PC-3 (cell line): ENCODE results near the gene MAG. TPM values are rescaled to one million over a fixed set of nuclear protein-coding genes. Genes with fewer than 3 reads are reported as not detected.

Source experiments
- ATAC-seq: fragments of 200-7000 bp; cut with Tn5 transposase; 2 replicates; pipeline ENCODE4 v1.9.1; 2020; ENCODE audit warnings: mild to moderate bottlenecking, moderate library complexity
- BruUV-seq: library from RNA; stranded (reverse); fragments of 400-500 nt; replicated peaks from 2 replicates; lab custom pipeline; 2021; lab: Mats Ljungman, UMichigan
- CTCF ChIA-PET: fragments of 300-600 bp; sonication (Branson Sonifier 250); formaldehyde crosslinking; loops from one replicate; lab custom pipeline; 2022; ENCODE audit warnings: antibody characterized with exemption; lab: Charles Lee
- POLR2A ChIA-PET: fragments of 300-600 bp; sonication (Branson Sonifier 250); formaldehyde crosslinking; loops from one replicate; lab custom pipeline; 2022; ENCODE audit warnings: antibody characterized with exemption; ENCODE audit not compliant: unreplicated experiment; lab: Charles Lee
- DNase-seq: peaks from one replicate; pipeline ENCODE4 v3.0.0-alpha.2; 2015
- H2AFZ ChIP-seq: fragments of 300-600 bp; sonication (generic); 2 replicates; pipeline ENCODE4 v1.6.0; 2016; ENCODE audit warnings: antibody characterized with exemption, low read length
- H3F3A ChIP-seq: fragments of 300-600 bp; sonication (generic); one replicate; pipeline ENCODE4 v1.6.0; 2017; ENCODE audit warnings: antibody characterized with exemption, low read length, control low read depth, mild to moderate bottlenecking; ENCODE audit not compliant: unreplicated experiment
- H3K27ac ChIP-seq: fragments of 300-600 bp; sonication (generic); 2 replicates; pipeline ENCODE4 v1.5.1; 2016; ENCODE audit warnings: mild to moderate bottlenecking, low read length
- H3K27me3 ChIP-seq: fragments of 300-600 bp; sonication (generic); 2 replicates; pipeline ENCODE4 v1.6.1; 2016; ENCODE audit warnings: low read length, mixed read lengths
- H3K36me3 ChIP-seq: fragments of 300-600 bp; sonication (generic); 2 replicates; pipeline ENCODE4 v1.6.1; 2016; ENCODE audit warnings: low read depth, mixed run types, low read length, mixed read lengths
- H3K4me1 ChIP-seq: fragments of 300-600 bp; sonication (generic); 2 replicates; pipeline ENCODE4 v1.5.1; 2016; ENCODE audit warnings: low read length; ENCODE audit not compliant: insufficient read depth
- H3K4me2 ChIP-seq: fragments of 300-600 bp; sonication (generic); 2 replicates; pipeline ENCODE4 v1.6.0; 2016; ENCODE audit warnings: low read length
- H3K4me3 ChIP-seq: fragments of 300-600 bp; sonication (generic); 2 replicates; pipeline ENCODE4 v1.5.1; 2016; ENCODE audit warnings: mild to moderate bottlenecking, low read length, mixed read lengths
- H3K79me2 ChIP-seq: fragments of 300-600 bp; sonication (generic); 2 replicates; pipeline ENCODE4 v1.6.1; 2017; ENCODE audit warnings: low read length, mixed read lengths
- H3K9ac ChIP-seq: fragments of 300-600 bp; sonication (generic); 2 replicates; pipeline ENCODE4 v1.6.0; 2016; ENCODE audit warnings: mild to moderate bottlenecking, low read length
- H3K9me2 ChIP-seq: fragments of 300-600 bp; sonication (generic); replicated peaks from 2 replicates; pipeline ENCODE4 v1.6.1; 2016; ENCODE audit warnings: mixed run types, low read length, mixed read lengths
- H3K9me3 ChIP-seq: fragments of 300-600 bp; sonication (generic); 2 replicates; pipeline ENCODE4 v1.6.1; 2016; ENCODE audit warnings: low read length, mixed read lengths
- H4K20me1 ChIP-seq: fragments of 300-600 bp; sonication (generic); 2 replicates; pipeline ENCODE4 v1.6.1; 2016; ENCODE audit warnings: low read length, mixed read lengths
- EZH2 ChIP-seq: fragments of 300-600 bp; sonication (generic); IDR thresholded peaks from one replicate; pipeline ENCODE4 v1.6.1; 2017; ENCODE audit warnings: antibody characterized with exemption, mild to moderate bottlenecking, low read length; ENCODE audit not compliant: unreplicated experiment
- EZH2phosphoT487 ChIP-seq: fragments of 300-600 bp; sonication (generic); IDR thresholded peaks from 2 replicates; pipeline ENCODE4 v1.6.1; 2018; ENCODE audit warnings: mild to moderate bottlenecking, antibody characterized with exemption, low read length, borderline replicate concordance
- intact Hi-C: fragments of 100-400 bp; cut with micrococcal nuclease; formaldehyde crosslinking; loops from 2 replicates; pipeline ENCODE4 v1.9.0; 2023
- total RNA-seq: library from RNA; depleted of rRNA; stranded (reverse); fragments of >200 nt; gene quantifications from 2 replicates; pipeline ENCODE4 v1.2.3, GENCODE V29; 2014
- TF ChIP-seq, protein P1 (sequence below): fragments of 300-600 bp; sonication (generic); conservative IDR thresholded peaks from 2 replicates; pipeline ENCODE4 v1.5.1; 2017; ENCODE audit warnings: antibody characterized with exemption, low read depth, mild to moderate bottlenecking, low read length

The MAG gene
- total RNA-seq, 1 experiment from 2014 or later, result not detected

DNA sequence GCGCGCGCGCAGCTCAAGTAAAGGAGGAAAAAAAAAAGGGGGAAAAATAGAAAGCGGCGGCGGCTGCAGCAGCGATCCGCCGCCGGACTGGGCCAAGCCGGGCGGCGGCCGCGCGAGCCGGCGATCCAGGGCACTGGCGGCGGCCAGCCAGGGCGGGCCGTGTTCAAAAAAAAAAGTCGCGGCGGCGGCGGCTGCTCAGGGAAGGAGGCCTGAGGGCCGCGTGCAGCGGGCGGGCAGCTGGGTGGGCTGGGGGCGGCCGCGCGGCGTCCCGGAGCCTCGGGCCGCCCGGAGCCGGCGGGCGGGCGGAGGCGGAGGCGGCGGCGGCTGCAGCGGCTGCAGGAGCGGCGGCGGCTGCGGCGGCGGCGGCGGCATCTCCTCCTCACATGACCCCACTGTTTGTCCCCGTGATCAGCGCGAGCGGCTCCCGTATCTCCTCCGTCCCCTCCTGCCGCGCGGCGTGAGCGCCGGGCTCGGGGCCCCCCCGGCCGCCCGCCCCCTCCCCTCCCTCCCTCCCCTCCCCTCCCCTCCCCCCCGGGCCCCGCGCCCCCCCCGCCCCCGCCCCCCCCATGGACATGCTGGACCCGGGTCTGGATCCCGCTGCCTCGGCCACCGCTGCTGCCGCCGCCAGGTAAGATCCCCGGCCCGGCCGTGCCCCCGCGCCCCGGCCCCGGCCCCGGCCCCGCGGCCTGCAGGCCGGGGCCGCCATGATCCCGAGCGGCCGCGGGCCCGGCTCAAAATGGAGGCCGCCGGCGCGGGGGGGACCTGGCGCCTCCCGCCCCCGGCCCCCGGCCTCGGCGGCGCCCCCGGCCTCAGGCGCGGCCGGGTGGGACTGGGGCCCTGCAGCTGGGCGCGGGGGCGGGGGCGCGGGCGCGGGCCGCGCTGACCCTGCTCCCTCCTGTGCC, 23.2 kb upstream of the MAG start, which contains the start of gene USF2:
USF2 (plus strand) TSS at position 427 of the 902 bp plus-strand sequence; CDS start at position 567, 140 bp downstream.
- Histone ChIP-seq H3F3A (no peaks in the 10 kb centered on the region), H3K9me3 (no peaks in the 10 kb centered on the region), H3K9ac (peak within 1 kb of the TSS; percentile 91), H3K4me2 (peak within 1 kb of the TSS; percentile 97), H3K27ac (peak within 1 kb of the TSS; percentile 46), H2AFZ (peak within 1 kb of the TSS; percentile 73), H3K4me1 (peaks cover 20% of the 10 kb centered on the region), H3K9me2 (no peaks in the 10 kb centered on the region), H3K4me3 (peak within 1 kb of the TSS; percentile 78), H3K27me3 (no peaks in the 10 kb centered on the region), H4K20me1 (no peaks in the 10 kb centered on the region), H3K79me2 (peaks cover 17% of the 10 kb centered on the region; the same call in 1 of the 2 replicates), H3K36me3 (no peaks in the 10 kb centered on the region; the same call in 1 of the 2 replicates)
- intact Hi-C loops, result loop anchor here (5.0 kb wide), 1 partner anchor 239 kb away; no protein-coding TSS in a partner anchor
- ChIA-PET CTCF (no interaction called here), POLR2A (no interaction called here)
- DNase-seq (peak; percentile 58), ATAC-seq (peak; percentile 13)
- BruUV-seq, result no TSS peak
- TF ChIP-seq EZH2phosphoT487 (no peak), EZH2 (no peak)
- TF ChIP-seq, protein P1, sequence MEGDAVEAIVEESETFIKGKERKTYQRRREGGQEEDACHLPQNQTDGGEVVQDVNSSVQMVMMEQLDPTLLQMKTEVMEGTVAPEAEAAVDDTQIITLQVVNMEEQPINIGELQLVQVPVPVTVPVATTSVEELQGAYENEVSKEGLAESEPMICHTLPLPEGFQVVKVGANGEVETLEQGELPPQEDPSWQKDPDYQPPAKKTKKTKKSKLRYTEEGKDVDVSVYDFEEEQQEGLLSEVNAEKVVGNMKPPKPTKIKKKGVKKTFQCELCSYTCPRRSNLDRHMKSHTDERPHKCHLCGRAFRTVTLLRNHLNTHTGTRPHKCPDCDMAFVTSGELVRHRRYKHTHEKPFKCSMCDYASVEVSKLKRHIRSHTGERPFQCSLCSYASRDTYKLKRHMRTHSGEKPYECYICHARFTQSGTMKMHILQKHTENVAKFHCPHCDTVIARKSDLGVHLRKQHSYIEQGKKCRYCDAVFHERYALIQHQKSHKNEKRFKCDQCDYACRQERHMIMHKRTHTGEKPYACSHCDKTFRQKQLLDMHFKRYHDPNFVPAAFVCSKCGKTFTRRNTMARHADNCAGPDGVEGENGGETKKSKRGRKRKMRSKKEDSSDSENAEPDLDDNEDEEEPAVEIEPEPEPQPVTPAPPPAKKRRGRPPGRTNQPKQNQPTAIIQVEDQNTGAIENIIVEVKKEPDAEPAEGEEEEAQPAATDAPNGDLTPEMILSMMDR, result no peak

DNA sequence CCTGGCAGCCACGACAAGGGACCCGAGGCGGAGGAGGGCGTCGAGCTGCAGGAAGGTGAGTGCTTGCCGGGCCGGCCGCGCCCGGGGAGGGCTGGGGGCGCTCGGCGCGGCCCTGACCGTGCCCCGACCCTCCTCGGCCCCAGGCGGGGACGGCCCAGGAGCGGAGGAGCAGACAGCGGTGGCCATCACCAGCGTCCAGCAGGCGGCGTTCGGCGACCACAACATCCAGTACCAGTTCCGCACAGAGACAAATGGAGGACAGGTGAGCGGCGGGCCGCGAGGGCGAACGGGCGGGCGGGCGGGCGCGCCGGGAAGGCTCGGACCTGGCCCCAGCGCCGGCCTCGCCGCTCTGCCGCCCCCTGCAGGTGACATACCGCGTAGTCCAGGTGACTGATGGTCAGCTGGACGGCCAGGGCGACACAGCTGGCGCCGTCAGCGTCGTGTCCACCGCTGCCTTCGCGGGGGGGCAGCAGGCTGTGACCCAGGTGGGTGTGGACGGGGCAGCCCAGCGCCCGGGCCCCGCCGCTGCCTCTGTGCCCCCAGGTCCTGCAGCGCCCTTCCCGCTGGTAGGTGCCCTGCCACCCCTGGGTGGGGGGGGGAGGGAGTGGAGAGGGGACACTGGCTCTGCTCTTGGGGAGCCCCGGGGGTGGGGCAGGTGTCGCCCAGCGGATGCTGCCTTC, 22.4 kb upstream of the MAG start:
- TF ChIP-seq, protein P1, result peak; percentile 43
- TF ChIP-seq EZH2phosphoT487, result no peak
- H2AFZ ChIP-seq, result no peak overlapping the region
- intact Hi-C loops, result loop anchor here (5.0 kb wide), 1 partner anchor 238 kb away; no protein-coding TSS in a partner anchor

More for the DNA sequence above, 22.4 kb upstream of the MAG start:
- CTCF ChIA-PET, result no interaction called here
- no peaks in the 10 kb centered on the region; the same call in 1 of the 2 replicates for H3K36me3 ChIP-seq
- H3K9me3 ChIP-seq, result no peaks in the 10 kb centered on the region
- H3K27ac ChIP-seq, result no peak overlapping the region
- no peaks in the 10 kb centered on the region for H3K27me3 ChIP-seq
- H3F3A ChIP-seq, result no peaks in the 10 kb centered on the region
- DNase-seq (peak; percentile 76), ATAC-seq (peak; percentile 75)
- H3K4me3 ChIP-seq, result peak overlapping the region; percentile 67
- H3K4me2 ChIP-seq, result peak overlapping the region; percentile 82
- H3K79me2 ChIP-seq, result peaks cover 17% of the 10 kb centered on the region; the same call in 1 of the 2 replicates
- no TSS peak for BruUV-seq
- H4K20me1 ChIP-seq, result no peaks in the 10 kb centered on the region
- POLR2A ChIA-PET, result no interaction called here
- no peaks in the 10 kb centered on the region for H3K9me2 ChIP-seq
- H3K4me1 ChIP-seq, result peaks cover 20% of the 10 kb centered on the region
- H3K9ac ChIP-seq, result peak overlapping the region; percentile 49; the same call in 1 of the 2 replicates
